ENCODE results near the gene PRC1. TPM values are rescaled to one million over a fixed set of nuclear protein-coding genes. Genes with fewer than 3 reads are reported as not detected.

PRC1 gene
- total RNA-seq, 1 experiment from 2014 or later: 75.7 TPM

DNA sequence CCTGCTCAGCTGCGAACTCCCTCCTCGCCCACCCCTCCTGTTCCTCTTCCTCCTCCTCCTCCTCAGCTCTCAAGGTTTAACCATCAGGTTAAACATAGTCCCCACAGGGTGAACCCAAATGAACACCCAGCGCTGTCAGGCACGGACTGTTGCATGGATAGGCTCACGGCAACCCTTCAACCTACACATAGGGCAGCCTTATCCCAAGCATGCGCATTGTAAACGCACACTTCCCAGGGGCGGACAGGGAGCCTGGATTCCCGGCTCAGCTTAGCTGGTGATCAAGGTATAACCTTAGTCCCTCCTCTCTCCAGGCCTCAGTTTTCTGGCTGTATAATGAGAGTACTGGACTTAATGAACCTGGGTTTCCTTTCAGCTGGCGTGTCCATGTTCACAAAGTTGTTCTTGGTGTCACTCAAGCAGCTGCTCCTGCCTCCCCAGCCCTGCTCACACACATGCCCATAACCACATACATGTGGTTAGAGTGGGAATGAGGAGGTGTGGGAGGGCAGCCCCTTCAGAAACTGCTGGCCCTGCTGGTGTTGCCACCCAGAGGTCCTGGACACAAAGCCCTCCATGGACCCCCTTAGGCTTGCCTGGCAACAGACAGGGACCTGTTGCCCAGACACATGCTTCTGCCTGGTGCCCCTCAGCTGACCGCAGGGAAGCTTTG is 49.0 kb upstream of the PRC1 start:
- H2BK15ac ChIP-seq (ENCODE audit: low read depth, low read length): no peak overlapping the region
- Mint-ChIP-seq H3K27me3 (ENCODE audit: low read depth) (peaks cover 13% of the 10 kb centered on the region), H3K4me1 (peaks cover 5 to 6% of the 10 kb centered on the region in 2 experiments; a peak in 3 of 4 replicates), H3K36me3 (ENCODE audit: insufficient read depth in 1 of 3, low read depth in 3 of 3) (no peaks in the 10 kb centered on the region), H3K27ac (no peak overlapping the region; a peak in 1 of 7 replicates), H3K4me3 (no peak overlapping the region), H3K9me3 (no peaks in the 10 kb centered on the region; a peak in 1 of 5 replicates)
- no peak for TF ChIP-seq CTCF (conservative IDR thresholded peaks at IDR 0.05)
- H3K27ac ChIP-seq (ENCODE audit: insufficient read length, low read depth, low read length): no peak overlapping the region
- H3K4me1 ChIP-seq (ENCODE audit: insufficient read depth, low read length): no peaks in the 10 kb centered on the region
- H3K23me2 ChIP-seq (ENCODE audit: insufficient read length, low read depth, low read length, poor library complexity, severe bottlenecking): no peaks in the 10 kb centered on the region
- no peak overlapping the region for H3K18ac ChIP-seq (ENCODE audit: insufficient read length, low read depth, low read length)
- no peak overlapping the region for H3K56ac ChIP-seq (ENCODE audit: insufficient read length, low read depth, low read length)
- no peak overlapping the region for H2BK120ac ChIP-seq (ENCODE audit: low read depth, low read length, poor library complexity, severe bottlenecking)
- no peak overlapping the region for H3K4me2 ChIP-seq (ENCODE audit: insufficient read depth, insufficient read length, low read length)
- H3K9me3 ChIP-seq (ENCODE audit: control insufficient read depth, low read depth, low read length): no peaks in the 10 kb centered on the region
- WGBS (ENCODE audit: extremely low coverage, insufficient read length, low lambda C conversion rate): no CpG with 5 or more reads among the region's 11 CpGs
- no peaks in the 10 kb centered on the region for H4K20me1 ChIP-seq (ENCODE audit: control insufficient read depth, insufficient read depth, insufficient read length)
- no peak overlapping the region for H3T11ph ChIP-seq (ENCODE audit: low read length)
- H3K4ac ChIP-seq (ENCODE audit: low read depth, low read length): no peak overlapping the region
- no peak overlapping the region for H4K91ac ChIP-seq (ENCODE audit: insufficient read length, low read depth, low read length)
- no peak for DNase-seq
- no peak overlapping the region for H2AFZ ChIP-seq (ENCODE audit: low read length)
- no peak overlapping the region for H2BK12ac ChIP-seq (ENCODE audit: insufficient read length, low read depth, low read length)
- H3K79me1 ChIP-seq (ENCODE audit: insufficient read depth, low read depth, low read length, poor library complexity, severe bottlenecking): no peaks in the 10 kb centered on the region
- no peak overlapping the region for H2BK5ac ChIP-seq (ENCODE audit: insufficient read length, low read length)
- no peak overlapping the region for H2BK20ac ChIP-seq (ENCODE audit: low read depth, low read length, poor library complexity, severe bottlenecking)
- no peak overlapping the region for H3K14ac ChIP-seq (ENCODE audit: insufficient read depth, low read length)
- H3K27me3 ChIP-seq (ENCODE audit: insufficient read depth, low read length): no peaks in the 10 kb centered on the region
- no peak overlapping the region for H3K23ac ChIP-seq (ENCODE audit: insufficient read length, low read depth, low read length)
- no peak overlapping the region for H4K8ac ChIP-seq (replicated peaks; ENCODE audit: insufficient read length, low read depth, low read length)
- no peak overlapping the region for H3K9ac ChIP-seq (ENCODE audit: extremely low read depth, insufficient read length, low read length)
- H3K79me2 ChIP-seq (ENCODE audit: insufficient read depth, low read length): no peaks in the 10 kb centered on the region
- H4K5ac ChIP-seq (ENCODE audit: insufficient read length, low read depth, low read length): no peak overlapping the region
- no peak overlapping the region for H2AK5ac ChIP-seq (ENCODE audit: insufficient read length, low read length)

Measured in H9 (cell line).